Keratinocyte (primary cell): ENCODE data around the gene STYXL1. TPM values are rescaled to one million over a fixed set of nuclear protein-coding genes. Genes with fewer than 3 reads are reported as not detected.

Experiments
- DNase-seq: peaks from one replicate; pipeline ENCODE4 v3.0.0-alpha.2; 2011; ENCODE audit warnings: low read depth, missing footprints, low spot score
- FAIRE-seq: peaks from 2 replicates; lab custom pipeline; 2011; peaks lifted over from hg19 to GRCh38; lab: Jason Lieb, UNC
- H2AFZ ChIP-seq: 2 replicates; pipeline ENCODE4 v1.6.0; 2012; ENCODE audit warnings: low read length, control low read depth, inconsistent platforms; ENCODE audit not compliant: control insufficient read depth
- H3K27ac ChIP-seq: 2 replicates; pipeline ENCODE4 v1.5.1; 2011; ENCODE audit warnings: low read length; ENCODE audit not compliant: control insufficient read depth, insufficient read depth
- H3K27me3 ChIP-seq: 3 replicates; pipeline ENCODE4 v1.6.0; 2011; ENCODE audit warnings: low read length; ENCODE audit not compliant: control insufficient read depth, insufficient read depth; ENCODE audit errors: extremely low read depth
- H3K36me3 ChIP-seq, 2 experiments: 2 replicates in 1 of 2; 3 replicates in 1 of 2; pipeline ENCODE4 v1.5.1; 2011; ENCODE audit warnings: low read length in 2 of 2, mild to moderate bottlenecking in 1 of 2; ENCODE audit not compliant: control insufficient read depth in 2 of 2, insufficient read depth in 2 of 2; ENCODE audit errors: extremely low read depth in 1 of 2
- H3K4me1 ChIP-seq: 3 replicates; pipeline ENCODE4 v1.5.1; 2011; ENCODE audit warnings: low read length; ENCODE audit not compliant: control insufficient read depth, insufficient read depth; ENCODE audit errors: extremely low read depth
- H3K4me2 ChIP-seq: 3 replicates; pipeline ENCODE4 v1.6.0; 2011; ENCODE audit warnings: low read depth, low read length; ENCODE audit not compliant: control insufficient read depth, insufficient read depth; ENCODE audit errors: extremely low read depth
- H3K4me3 ChIP-seq, 3 experiments: fragments of 200-600 bp in 1 of 3; sonication (generic) in 1 of 3; 2 replicates in 2 of 3; 3 replicates in 1 of 3; pipeline ENCODE4 v1.5.1; 2011 to 2016; ENCODE audit warnings: low read length in 3 of 3, mild to moderate bottlenecking in 3 of 3, control low read depth in 2 of 3, inconsistent platforms in 1 of 3, low read depth in 1 of 3, mixed read lengths in 1 of 3, mixed run types in 1 of 3, moderate library complexity in 1 of 3; ENCODE audit not compliant: control insufficient read depth in 2 of 3, insufficient read depth in 2 of 3; ENCODE audit errors: extremely low read depth in 1 of 3
- H3K79me2 ChIP-seq: 2 replicates; pipeline ENCODE4 v1.6.0; 2012; ENCODE audit warnings: low read length; ENCODE audit not compliant: control insufficient read depth, insufficient read depth
- H3K9ac ChIP-seq: 3 replicates; pipeline ENCODE4 v1.6.0; 2011; ENCODE audit warnings: low read length; ENCODE audit not compliant: control insufficient read depth, insufficient read depth; ENCODE audit errors: extremely low read depth
- H3K9me1 ChIP-seq: 3 replicates; pipeline ENCODE4 v1.6.0; 2011; ENCODE audit warnings: low read length; ENCODE audit not compliant: control insufficient read depth, insufficient read depth; ENCODE audit errors: extremely low read depth
- H3K9me3 ChIP-seq: 2 replicates; pipeline ENCODE4 v1.5.1; 2012; ENCODE audit warnings: low read depth, low read length; ENCODE audit not compliant: control insufficient read depth
- H4K20me1 ChIP-seq: 3 replicates; pipeline ENCODE4 v1.6.0; 2011; ENCODE audit warnings: low read length; ENCODE audit not compliant: control insufficient read depth, insufficient read depth; ENCODE audit errors: extremely low read depth
- CTCF ChIP-seq, 3 experiments: IDR thresholded peaks in 1 of 3; conservative IDR thresholded peaks in 1 of 3; optimal IDR thresholded peaks in 1 of 3; 2 replicates in 2 of 3; 3 replicates in 1 of 3; pipeline versions ENCODE3 to v1.5.1; 2011; ENCODE audit warnings: low read length in 3 of 3, mild to moderate bottlenecking in 3 of 3, moderate library complexity in 2 of 3, control low read depth in 1 of 3, inconsistent platforms in 1 of 3; ENCODE audit not compliant: insufficient read depth in 2 of 3; ENCODE audit errors: extremely low read depth in 1 of 3
- EZH2 ChIP-seq: IDR thresholded peaks from one replicate; pipeline ENCODE4 v1.6.1; 2012; ENCODE audit warnings: inconsistent platforms, mild to moderate bottlenecking, low read length, moderate library complexity
- dilution Hi-C: fragments of 300-500 bp; cut with MboI; formaldehyde crosslinking; loops from one replicate; pipeline ENCODE4 v1.7.0; 2020; ENCODE audit warnings: low sequenced_read_pairs; ENCODE audit not compliant: extremely low pct_ligation_motif_present
- polyA plus RNA-seq, 5 experiments: library from polyadenylated mRNA; depleted of rRNA in 3 of 5; stranded (reverse) in 3 of 5; stranded (forward) in 1 of 5; unstranded in 1 of 5; fragments of >200 nt; gene quantifications; 1 replicate in 1 of 5; 2 replicates in 3 of 5; 3 replicates in 1 of 5; pipeline versions ENCODE4 v1.2.1 to v1.2.3, GENCODE V29; 2011 to 2012; ENCODE audit warnings: missing spikeins in 2 of 5, low read depth in 1 of 5, low replicate concordance in 1 of 5

The STYXL1 gene
- polyA plus RNA-seq, 1 donor (not counting 4 experiments of a cell fraction or from before 2014, with no cell fraction given) = 76.2 TPM

GRCh38 chr7:75955331-75955955 is 92.4 kb downstream of the STYXL1 start:
- no peak for TF ChIP-seq EZH2
- no peak for TF ChIP-seq CTCF (optimal IDR thresholded peaks at IDR 0.05 in 1 of 3, IDR thresholded peaks at IDR 0.05 in 1 of 3, conservative IDR thresholded peaks at IDR 0.05 in 1 of 3; ENCODE audit: extremely low read depth in 1 of 3, insufficient read depth in 2 of 3, low read length in 3 of 3)
- H2AFZ ChIP-seq = no peak overlapping the region
- H3K4me2 ChIP-seq = no peak overlapping the region
- H3K9me3 ChIP-seq = no peaks in the 10 kb centered on the region
- H3K4me1 ChIP-seq = peaks cover 3% of the 10 kb centered on the region
- peaks cover 13 to 15% of the 10 kb centered on the region in 2 experiments for H3K36me3 ChIP-seq
- peaks cover 2% of the 10 kb centered on the region for H3K9me1 ChIP-seq
- H3K9ac ChIP-seq = no peak overlapping the region
- DNase-seq (no peak), FAIRE-seq (no peak)
- no peaks in the 10 kb centered on the region for H4K20me1 ChIP-seq
- H3K27me3 ChIP-seq = no peaks in the 10 kb centered on the region
- no peak overlapping the region for H3K4me3 ChIP-seq
- H3K79me2 ChIP-seq = no peaks in the 10 kb centered on the region
- H3K27ac ChIP-seq = no peak overlapping the region
- dilution Hi-C loops = no loop called here

DNA sequence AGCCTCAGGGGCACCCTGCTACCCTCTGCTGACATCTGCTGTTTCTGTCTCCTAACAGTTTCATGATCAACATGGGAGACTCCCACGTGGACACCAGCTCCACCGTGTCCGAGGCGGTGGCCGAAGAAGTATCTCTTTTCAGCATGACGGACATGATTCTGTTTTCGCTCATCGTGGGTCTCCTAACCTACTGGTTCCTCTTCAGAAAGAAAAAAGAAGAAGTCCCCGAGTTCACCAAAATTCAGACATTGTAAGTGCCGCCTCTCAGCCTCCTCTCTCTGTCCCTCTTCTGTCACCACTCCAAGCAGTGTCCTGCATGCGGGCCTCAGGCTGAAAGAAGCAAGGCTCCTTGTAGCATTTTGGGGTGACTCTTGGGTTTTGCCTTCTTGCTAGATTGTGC is 93.9 kb downstream of the STYXL1 start:
- peaks cover 2% of the 10 kb centered on the region for H3K9me1 ChIP-seq
- DNase-seq = no peak
- H2AFZ ChIP-seq = no peak overlapping the region
- no peaks in the 10 kb centered on the region for H4K20me1 ChIP-seq
- no peak overlapping the region for H3K9ac ChIP-seq
- H3K4me3 ChIP-seq = no peak overlapping the region
- H3K36me3 ChIP-seq = peaks cover 11 to 15% of the 10 kb centered on the region in 2 experiments
- FAIRE-seq = no peak
- dilution Hi-C loops = no loop called here
- H3K27ac ChIP-seq = no peak overlapping the region
- no peak overlapping the region for H3K4me2 ChIP-seq
- H3K79me2 ChIP-seq = peaks cover 3% of the 10 kb centered on the region
- H3K9me3 ChIP-seq = no peaks in the 10 kb centered on the region
- H3K4me1 ChIP-seq = peaks cover 3% of the 10 kb centered on the region
- no peak for TF ChIP-seq EZH2
- TF ChIP-seq CTCF (optimal IDR thresholded peaks at IDR 0.05 in 1 of 3, IDR thresholded peaks at IDR 0.05 in 1 of 3, conservative IDR thresholded peaks at IDR 0.05 in 1 of 3; ENCODE audit: extremely low read depth in 1 of 3, insufficient read depth in 2 of 3, low read length in 3 of 3) = no peak
- no peaks in the 10 kb centered on the region for H3K27me3 ChIP-seq
